Activated CD8-positive, alpha-beta memory T cell treated with anti-CD3 and anti-CD28 coated beads, Interleukin-2, amount 10 ng/mL, durations not matched to agents 7 days and 5 days (primary cell): ENCODE measurements around the gene DNAI7. TPM values are rescaled to one million over a fixed set of nuclear protein-coding genes. Genes with fewer than 3 reads are reported as not detected.

Source experiments
- ATAC-seq: fragments of 150-1000 bp; cut with Tn5 transposase; one replicate; pipeline ENCODE4 v1.10.0; 2021; ENCODE audit warnings: moderate library complexity
- CTCF ChIA-PET: fragments of 350-600 bp; sonication (Branson Sonifier 250); formaldehyde crosslinking; loops from one replicate; lab custom pipeline; 2021; ENCODE audit warnings: antibody characterized with exemption; lab: Charles Lee
- DNase-seq: peaks from one replicate; pipeline ENCODE4 v3.0.0-alpha.2; 2020
- H3K27ac Mint-ChIP-seq: one replicate; pipeline ENCODE4 v1.8.0; 2021; ENCODE audit warnings: mild to moderate bottlenecking, mixed read lengths
- H3K27me3 Mint-ChIP-seq: one replicate; pipeline ENCODE4 v1.8.0; 2021; ENCODE audit warnings: mixed read lengths
- H3K36me3 Mint-ChIP-seq: one replicate; pipeline ENCODE4 v1.8.0; 2021; ENCODE audit warnings: mild to moderate bottlenecking, mixed read lengths
- H3K4me1 Mint-ChIP-seq: one replicate; pipeline ENCODE4 v1.8.0; 2021; ENCODE audit warnings: mixed read lengths
- H3K4me3 Mint-ChIP-seq: one replicate; pipeline ENCODE4 v1.8.0; 2021; ENCODE audit warnings: mild to moderate bottlenecking, moderate library complexity, mixed read lengths
- H3K9me3 Mint-ChIP-seq: one replicate; pipeline ENCODE4 v1.8.0; 2022; ENCODE audit warnings: low read depth, mixed read lengths
- total RNA-seq, 2 experiments: library from RNA; stranded (reverse); gene quantifications; one replicate each; pipeline ENCODE4 v1.2.3, GENCODE V29; 2021

Gene DNAI7
- total RNA-seq, 2 experiments from 2014 or later = 0.18 TPM; not detected in 1

- Mint-ChIP-seq H3K36me3 (peaks cover 14% of the 10 kb centered on the region), H3K4me3 (no peak overlapping the region), H3K27ac (no peak overlapping the region), H3K27me3 (no peaks in the 10 kb centered on the region), H3K9me3 (no peaks in the 10 kb centered on the region), H3K4me1 (peaks cover 23% of the 10 kb centered on the region)
- DNase-seq (no peak), ATAC-seq (no peak)
- CTCF ChIA-PET = no interaction called here
Observed at GRCh38 chr12:25197608-25198007, 2.6 kb upstream of the DNAI7 start.

GRCh38 chr12:25194722-25195055, 271 bp downstream of the DNAI7 start:
- Mint-ChIP-seq H3K27me3 (no peaks in the 10 kb centered on the region), H3K9me3 (no peaks in the 10 kb centered on the region), H3K4me1 (peaks cover 23% of the 10 kb centered on the region), H3K4me3 (peak overlapping the region; percentile 97), H3K36me3 (peaks cover 1% of the 10 kb centered on the region), H3K27ac (peak overlapping the region; percentile 94)
- DNase-seq (no peak), ATAC-seq (no peak)
- CTCF ChIA-PET = interaction anchor here (0.6 to 1.3 kb wide), 5 partner anchors 18 to 47 kb away, joined by 3 to 7 read pairs (median 3); no protein-coding TSS in a partner anchor

GRCh38 chr12:25194214-25194613, 746 bp downstream of the DNAI7 start:
- CTCF ChIA-PET = interaction anchor here (1.2 to 1.3 kb wide), 4 partner anchors 18 to 44 kb away, joined by 3 to 7 read pairs (median 4); no protein-coding TSS in a partner anchor
- H3K4me1 Mint-ChIP-seq = peaks cover 23% of the 10 kb centered on the region
- H3K27me3 Mint-ChIP-seq = no peaks in the 10 kb centered on the region
- H3K27ac Mint-ChIP-seq = no peak overlapping the region
- peak overlapping the region; percentile 97 for H3K4me3 Mint-ChIP-seq
- H3K36me3 Mint-ChIP-seq = no peaks in the 10 kb centered on the region
- ATAC-seq = no peak
- DNase-seq = no peak
- H3K9me3 Mint-ChIP-seq = no peaks in the 10 kb centered on the region

DNA sequence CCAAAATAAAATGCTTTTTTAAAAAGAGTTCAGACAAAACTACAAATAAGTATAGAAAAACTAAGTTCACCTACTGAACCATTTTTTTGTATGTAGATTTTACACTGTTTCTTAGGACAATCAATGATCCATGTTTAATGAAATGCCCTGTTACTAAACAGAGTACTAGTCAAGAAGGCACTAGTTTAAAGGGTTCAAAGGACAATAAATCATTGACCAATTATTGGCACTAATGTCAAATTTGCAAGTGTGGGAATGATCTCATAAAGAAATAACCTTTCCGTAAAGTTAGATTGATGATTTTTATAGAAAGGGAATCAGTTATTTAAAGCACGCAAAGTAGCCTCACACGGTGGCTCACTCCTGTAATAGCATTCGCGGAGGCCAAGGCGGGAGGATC, 4.2 kb downstream of the DNAI7 start:
- CTCF ChIA-PET = interaction anchor here (2.3 kb wide), 1 partner anchor 197 kb away, joined by 6 read pairs; no protein-coding TSS in a partner anchor
- H3K4me3 Mint-ChIP-seq = no peak overlapping the region
- no peaks in the 10 kb centered on the region for H3K27me3 Mint-ChIP-seq
- no peak overlapping the region for H3K27ac Mint-ChIP-seq
- no peak for DNase-seq
- no peaks in the 10 kb centered on the region for H3K9me3 Mint-ChIP-seq
- no peak for ATAC-seq
- peaks cover 30% of the 10 kb centered on the region for H3K4me1 Mint-ChIP-seq
- H3K36me3 Mint-ChIP-seq = peaks cover 3% of the 10 kb centered on the region

- CTCF ChIA-PET = no interaction called here
- ATAC-seq = no peak
- no peak for DNase-seq
Observed at GRCh38 chr12:25189656-25190055, 5.3 kb downstream of the DNAI7 start.

DNA sequence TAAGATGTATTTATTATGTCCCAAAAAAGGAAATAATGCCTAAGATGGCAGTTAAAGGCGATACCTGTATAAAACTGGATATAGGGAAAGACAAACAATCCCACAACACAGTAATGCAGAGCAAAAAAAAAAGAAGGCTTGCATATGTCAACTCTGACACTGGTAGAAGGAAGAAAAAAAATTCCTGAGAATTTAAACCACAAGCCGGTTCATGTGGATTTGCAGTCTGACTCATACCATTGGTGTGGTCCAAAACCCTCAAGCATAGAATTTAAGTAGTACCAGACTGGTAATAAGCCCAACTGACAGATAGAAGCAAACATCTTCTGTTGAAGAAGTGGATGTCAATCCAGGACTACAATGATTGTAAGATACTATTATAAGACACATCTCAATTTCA, 7.2 kb downstream of the DNAI7 start:
- CTCF ChIA-PET = no interaction called here
- no peak overlapping the region for H3K27ac Mint-ChIP-seq
- H3K4me1 Mint-ChIP-seq = peaks cover 14% of the 10 kb centered on the region
- no peak overlapping the region for H3K4me3 Mint-ChIP-seq
- DNase-seq (no peak), ATAC-seq (no peak)
- H3K27me3 Mint-ChIP-seq = no peaks in the 10 kb centered on the region
- peaks cover 3% of the 10 kb centered on the region for H3K36me3 Mint-ChIP-seq
- H3K9me3 Mint-ChIP-seq = no peaks in the 10 kb centered on the region

More at GRCh38 chr12:25189656-25190055, 5.3 kb downstream of the DNAI7 start:
- no peak overlapping the region for H3K27ac Mint-ChIP-seq
- H3K36me3 Mint-ChIP-seq = peaks cover 3% of the 10 kb centered on the region
- H3K4me1 Mint-ChIP-seq = peaks cover 21% of the 10 kb centered on the region
- H3K4me3 Mint-ChIP-seq = no peak overlapping the region
- H3K27me3 Mint-ChIP-seq = no peaks in the 10 kb centered on the region
- no peaks in the 10 kb centered on the region for H3K9me3 Mint-ChIP-seq

GRCh38 chr12:25186788-25187402, 8.1 kb downstream of the DNAI7 start:
- H3K4me3 Mint-ChIP-seq = peak overlapping the region; percentile 72
- peaks cover 14% of the 10 kb centered on the region for H3K4me1 Mint-ChIP-seq
- H3K9me3 Mint-ChIP-seq = no peaks in the 10 kb centered on the region
- DNase-seq (no peak), ATAC-seq (peak; percentile 82)
- H3K36me3 Mint-ChIP-seq = peaks cover 3% of the 10 kb centered on the region
- H3K27ac Mint-ChIP-seq = peak overlapping the region; percentile 80
- CTCF ChIA-PET = interaction anchor here (0.7 kb wide), 1 partner anchor 32 kb away, joined by 3 read pairs; no protein-coding TSS in a partner anchor
- no peaks in the 10 kb centered on the region for H3K27me3 Mint-ChIP-seq

GRCh38 chr12:25186038-25186787, 8.7 kb downstream of the DNAI7 start:
- no peaks in the 10 kb centered on the region for H3K9me3 Mint-ChIP-seq
- ATAC-seq = no peak
- peak overlapping the region; percentile 6 for H3K4me3 Mint-ChIP-seq

GRCh38 chr12:25184132-25184531, 10.8 kb downstream of the DNAI7 start:
- CTCF ChIA-PET = no interaction called here
- H3K9me3 Mint-ChIP-seq = no peaks in the 10 kb centered on the region
- no peak overlapping the region for H3K4me3 Mint-ChIP-seq
- no peaks in the 10 kb centered on the region for H3K27me3 Mint-ChIP-seq
- ATAC-seq = no peak
- H3K27ac Mint-ChIP-seq = no peak overlapping the region
- DNase-seq = no peak
- H3K4me1 Mint-ChIP-seq = peaks cover 14% of the 10 kb centered on the region
- peaks cover 3% of the 10 kb centered on the region for H3K36me3 Mint-ChIP-seq

More at GRCh38 chr12:25186038-25186787, 8.7 kb downstream of the DNAI7 start:
- CTCF ChIA-PET = interaction anchor here (0.7 kb wide), 1 partner anchor 31 kb away, joined by 3 read pairs; no protein-coding TSS in a partner anchor
- H3K36me3 Mint-ChIP-seq = peaks cover 3% of the 10 kb centered on the region
- H3K4me1 Mint-ChIP-seq = peaks cover 14% of the 10 kb centered on the region
- H3K27me3 Mint-ChIP-seq = no peaks in the 10 kb centered on the region
- no peak for DNase-seq
- H3K27ac Mint-ChIP-seq = peak overlapping the region; percentile 69

DNA sequence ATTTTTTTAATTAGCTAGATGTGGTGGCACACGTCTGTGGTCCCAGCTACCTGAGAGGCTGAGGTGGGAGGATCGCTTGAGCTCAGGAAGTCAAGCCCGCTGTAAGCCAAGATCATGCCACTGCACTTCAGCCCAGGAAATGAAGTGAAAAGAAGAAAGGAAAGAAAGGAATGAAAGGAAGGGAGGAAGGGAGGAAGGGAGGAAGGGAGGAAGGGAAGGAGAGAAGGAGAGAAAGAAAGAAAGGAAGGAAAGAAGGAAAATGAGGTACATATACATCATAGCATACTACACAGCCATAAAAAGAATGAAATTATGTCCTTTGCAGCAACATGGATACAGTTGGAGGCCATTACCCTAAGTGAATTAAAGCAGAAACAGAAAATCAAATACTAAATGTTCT, 12.2 kb downstream of the DNAI7 start:
- Mint-ChIP-seq H3K9me3 (no peaks in the 10 kb centered on the region), H3K36me3 (peaks cover 3% of the 10 kb centered on the region), H3K4me3 (no peak overlapping the region), H3K4me1 (peaks cover 13% of the 10 kb centered on the region), H3K27me3 (no peaks in the 10 kb centered on the region), H3K27ac (no peak overlapping the region)
- ATAC-seq (no peak), DNase-seq (no peak)
- CTCF ChIA-PET = interaction anchor here (0.7 kb wide), 1 partner anchor 36 kb away, joined by 3 read pairs; no protein-coding TSS in a partner anchor

DNA sequence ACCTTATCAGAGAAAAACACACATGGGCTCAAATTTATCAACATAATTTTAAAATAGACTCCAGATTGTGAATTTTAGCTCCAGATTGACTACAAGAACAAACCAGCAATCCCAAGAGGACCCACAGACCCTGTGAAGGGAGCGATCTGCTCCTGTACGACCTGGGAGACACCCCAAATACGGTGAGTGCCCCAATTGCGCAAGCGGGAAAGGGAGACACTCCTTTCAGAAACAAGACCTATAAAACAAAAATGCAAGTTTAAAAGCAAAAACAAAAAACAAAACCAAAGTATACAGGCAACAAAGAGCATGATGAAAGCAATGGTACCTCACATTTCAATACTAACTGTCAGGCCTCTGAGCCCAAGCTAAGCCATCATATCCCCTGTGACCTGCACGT, 32.1 kb downstream of the DNAI7 start:
- ATAC-seq (no peak), DNase-seq (no peak)
- H3K27me3 Mint-ChIP-seq = peaks cover 3% of the 10 kb centered on the region
- H3K4me3 Mint-ChIP-seq = no peak overlapping the region
- CTCF ChIA-PET = interaction anchor here (0.7 to 1.2 kb wide), 3 partner anchors 9 to 225 kb away, joined by 3 to 6 read pairs (median 4); no protein-coding TSS in a partner anchor
- no peak overlapping the region for H3K27ac Mint-ChIP-seq
- H3K36me3 Mint-ChIP-seq = no peaks in the 10 kb centered on the region
- H3K9me3 Mint-ChIP-seq = no peaks in the 10 kb centered on the region
- H3K4me1 Mint-ChIP-seq = no peaks in the 10 kb centered on the region

GRCh38 chr12:25156061-25156460, 38.9 kb downstream of the DNAI7 start:
- Mint-ChIP-seq H3K4me1 (peaks cover 9% of the 10 kb centered on the region), H3K4me3 (no peak overlapping the region), H3K36me3 (no peaks in the 10 kb centered on the region), H3K27ac (no peak overlapping the region), H3K27me3 (peaks cover 3% of the 10 kb centered on the region), H3K9me3 (no peaks in the 10 kb centered on the region)
- CTCF ChIA-PET = interaction anchor here (0.7 to 5.2 kb wide), 5 partner anchors 26 to 232 kb away, joined by 3 to 35 read pairs (median 7); no protein-coding TSS in a partner anchor
- DNase-seq = no peak
- no peak for ATAC-seq

GRCh38 chr12:25155022-25155576, 39.9 kb downstream of the DNAI7 start:
- DNase-seq (no peak), ATAC-seq (peak; percentile 39)
- H3K27me3 Mint-ChIP-seq = peaks cover 3% of the 10 kb centered on the region
- peaks cover 9% of the 10 kb centered on the region for H3K4me1 Mint-ChIP-seq
- peak overlapping the region; percentile 53 for H3K4me3 Mint-ChIP-seq
- no peaks in the 10 kb centered on the region for H3K9me3 Mint-ChIP-seq
- H3K27ac Mint-ChIP-seq = peak overlapping the region; percentile 76
- no peaks in the 10 kb centered on the region for H3K36me3 Mint-ChIP-seq
- CTCF ChIA-PET = interaction anchor here (0.9 to 5.2 kb wide), 19 partner anchors 9 to 233 kb away, joined by 3 to 35 read pairs (median 4); partner anchors contain the start of genes DNAI7 and ETFRF1
